Fibroblast of the aortic adventitia (primary cell): ENCODE measurements around the gene MCOLN3. TPM values are rescaled to one million over a fixed set of nuclear protein-coding genes. Genes with fewer than 3 reads are reported as not detected.

Experiments used
- DNase-seq: peaks from one replicate; pipeline ENCODE4 v3.0.0-alpha.2; 2010; ENCODE audit warnings: low read depth
- H3K4me3 ChIP-seq: 2 replicates; pipeline ENCODE4 v1.5.1; 2011; ENCODE audit warnings: low read depth, mild to moderate bottlenecking, control low read depth, low read length, moderate library complexity
- total RNA-seq: library from RNA; depleted of rRNA; stranded (reverse); fragments of >200 nt; gene quantifications from 2 replicates; pipeline ENCODE4 v1.2.3, GENCODE V29; 2012; ENCODE audit warnings: low replicate concordance
- TF ChIP-seq, protein P1 (sequence below): IDR thresholded peaks from 2 replicates; pipeline ENCODE4 v1.5.1; 2011; ENCODE audit warnings: mild to moderate bottlenecking, low read length, control low read depth, inconsistent platforms; ENCODE audit not compliant: insufficient read depth

Gene MCOLN3
- 0.90 and 2.3 TPM in 2 replicates for total RNA-seq

GRCh38 chr1:85048296-85049064 lies at the start of gene MCOLN3:
Gene MCOLN3, minus strand, starts transcription at chr1:85048500. Its CDS starts 3,140 bp downstream, at chr1:85045360.
- TF ChIP-seq, protein P1, sequence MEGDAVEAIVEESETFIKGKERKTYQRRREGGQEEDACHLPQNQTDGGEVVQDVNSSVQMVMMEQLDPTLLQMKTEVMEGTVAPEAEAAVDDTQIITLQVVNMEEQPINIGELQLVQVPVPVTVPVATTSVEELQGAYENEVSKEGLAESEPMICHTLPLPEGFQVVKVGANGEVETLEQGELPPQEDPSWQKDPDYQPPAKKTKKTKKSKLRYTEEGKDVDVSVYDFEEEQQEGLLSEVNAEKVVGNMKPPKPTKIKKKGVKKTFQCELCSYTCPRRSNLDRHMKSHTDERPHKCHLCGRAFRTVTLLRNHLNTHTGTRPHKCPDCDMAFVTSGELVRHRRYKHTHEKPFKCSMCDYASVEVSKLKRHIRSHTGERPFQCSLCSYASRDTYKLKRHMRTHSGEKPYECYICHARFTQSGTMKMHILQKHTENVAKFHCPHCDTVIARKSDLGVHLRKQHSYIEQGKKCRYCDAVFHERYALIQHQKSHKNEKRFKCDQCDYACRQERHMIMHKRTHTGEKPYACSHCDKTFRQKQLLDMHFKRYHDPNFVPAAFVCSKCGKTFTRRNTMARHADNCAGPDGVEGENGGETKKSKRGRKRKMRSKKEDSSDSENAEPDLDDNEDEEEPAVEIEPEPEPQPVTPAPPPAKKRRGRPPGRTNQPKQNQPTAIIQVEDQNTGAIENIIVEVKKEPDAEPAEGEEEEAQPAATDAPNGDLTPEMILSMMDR: no peak
- H3K4me3 ChIP-seq: peak within 1 kb of the TSS; percentile 53
- DNase-seq: no peak

DNA sequence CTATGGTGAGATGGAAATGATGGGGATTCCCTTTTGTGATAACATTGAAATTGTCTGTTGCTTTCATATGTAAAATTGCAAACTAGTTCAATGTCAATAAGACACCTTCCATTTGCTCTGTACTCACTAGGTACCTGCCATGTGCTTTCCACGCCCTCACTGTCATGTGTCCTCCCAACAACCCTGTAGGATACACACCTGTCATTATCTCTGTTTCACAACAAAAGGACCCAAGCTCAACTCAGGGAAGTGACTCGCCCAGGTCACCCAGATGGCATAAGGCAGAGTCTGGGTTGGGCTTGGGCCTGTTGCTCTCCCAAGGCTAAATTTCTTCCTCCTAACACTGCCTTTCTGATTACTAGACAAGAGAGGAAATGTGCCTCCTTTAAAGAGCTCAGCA lies 45.3 kb upstream of the MCOLN3 start:
- TF ChIP-seq, protein P1: no peak
- H3K4me3 ChIP-seq: no peak overlapping the region
- no peak for DNase-seq

DNA sequence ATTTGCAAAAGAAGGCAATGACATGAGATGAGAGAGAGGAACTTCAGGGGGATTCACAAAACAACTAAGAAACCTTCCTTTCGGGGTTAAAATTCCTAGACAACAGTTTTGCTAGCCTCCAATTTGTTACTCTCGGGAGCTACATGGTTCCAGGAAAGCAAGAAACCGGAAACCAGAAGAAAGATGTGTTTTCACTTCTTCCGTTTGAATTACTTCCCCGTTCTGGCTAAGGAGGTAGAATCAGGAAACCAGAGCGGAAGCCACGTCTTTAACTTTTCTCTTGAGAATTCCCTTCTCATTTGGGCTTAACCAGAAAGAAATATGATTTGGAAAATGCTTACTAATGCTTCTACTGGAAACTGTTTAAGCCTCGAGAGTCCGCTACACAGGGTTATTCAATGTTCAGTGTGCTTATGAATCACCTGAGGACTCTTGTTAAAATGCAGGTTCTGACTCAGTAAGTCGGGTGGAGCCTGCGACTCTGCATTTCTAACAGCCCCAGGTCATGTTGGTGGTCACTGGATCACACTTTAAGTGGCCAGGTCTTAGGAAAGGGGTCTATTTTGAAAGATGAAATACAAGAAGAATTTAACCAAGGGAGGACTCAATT lies 43.5 kb upstream of the MCOLN3 start:
- TF ChIP-seq, protein P1: no peak
- peak; percentile 11 for DNase-seq
- no peak overlapping the region for H3K4me3 ChIP-seq

- no peak overlapping the region for H3K4me3 ChIP-seq
- TF ChIP-seq, protein P1: no peak
- no peak for DNase-seq
These were observed 41.9 kb upstream of the MCOLN3 start for GRCh38 chr1:85090225-85090624.

DNA sequence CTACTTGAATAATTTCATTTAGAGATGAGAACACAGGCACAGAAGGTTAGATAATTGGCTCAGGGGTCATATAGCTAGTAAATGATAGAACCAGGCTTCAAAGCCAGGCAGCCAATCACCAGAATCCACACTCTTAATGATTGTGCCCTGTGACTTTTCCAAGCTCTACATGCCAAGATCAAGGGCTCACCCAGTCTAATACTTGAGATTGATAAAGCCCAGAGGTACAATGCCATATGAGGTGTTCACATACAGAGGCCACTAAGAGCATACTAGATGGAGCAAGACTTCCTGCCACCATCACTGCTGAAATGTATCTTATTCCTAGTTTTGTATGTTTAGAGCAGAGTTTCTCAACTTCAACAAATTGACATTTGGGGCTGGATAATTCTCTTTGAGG lies 40.9 kb upstream of the MCOLN3 start:
- no peak for DNase-seq
- TF ChIP-seq, protein P1: no peak
- H3K4me3 ChIP-seq: no peak overlapping the region

GRCh38 chr1:85088408-85088784 lies 40.1 kb upstream of the MCOLN3 start:
- DNase-seq: no peak
- TF ChIP-seq, protein P1: no peak
- no peak overlapping the region for H3K4me3 ChIP-seq
